Hepatocyte (in vitro differentiated cells): Measurements from ENCODE around the gene KERA. TPM values are rescaled to one million over a fixed set of nuclear protein-coding genes. Genes with fewer than 3 reads are reported as not detected.

Experiments
- DNase-seq: peaks from one replicate; pipeline ENCODE4 v3.0.0-alpha.2; 2016; ENCODE audit warnings: low spot score
- H2AFZ ChIP-seq: fragments of 200-600 bp; sonication (generic); 2 replicates; pipeline ENCODE4 v1.6.0; 2016; ENCODE audit warnings: antibody characterized with exemption, mild to moderate bottlenecking
- H3K27ac ChIP-seq: fragments of 200-600 bp; sonication (generic); 2 replicates; pipeline ENCODE4 v1.5.1; 2016; ENCODE audit warnings: mild to moderate bottlenecking
- H3K27me3 ChIP-seq: fragments of 200-600 bp; sonication (generic); 2 replicates; pipeline ENCODE4 v1.6.1; 2016
- H3K36me3 ChIP-seq: fragments of 200-600 bp; sonication (generic); replicated peaks from 2 replicates; pipeline ENCODE4 v1.5.1; 2016; ENCODE audit warnings: low read depth; ENCODE audit not compliant: insufficient read depth
- H3K4me1 ChIP-seq: fragments of 200-600 bp; sonication (generic); 2 replicates; pipeline ENCODE4 v1.5.1; 2016; ENCODE audit warnings: mild to moderate bottlenecking, moderate library complexity; ENCODE audit not compliant: insufficient read depth
- H3K4me2 ChIP-seq: fragments of 200-600 bp; sonication (generic); 2 replicates; pipeline ENCODE4 v1.6.0; 2016
- H3K4me3 ChIP-seq: fragments of 200-600 bp; sonication (generic); 2 replicates; pipeline ENCODE4 v1.5.1; 2016; ENCODE audit warnings: mild to moderate bottlenecking
- H3K79me2 ChIP-seq: fragments of 200-600 bp; sonication (generic); 2 replicates; pipeline ENCODE4 v1.6.0; 2017; ENCODE audit warnings: mild to moderate bottlenecking
- H3K9me2 ChIP-seq: fragments of 200-600 bp; sonication (generic); replicated peaks from 2 replicates; pipeline ENCODE4 v1.6.0; 2017; ENCODE audit warnings: mild to moderate bottlenecking; ENCODE audit not compliant: insufficient read depth
- H3K9me3 ChIP-seq: fragments of 200-600 bp; sonication (generic); 2 replicates; pipeline ENCODE4 v1.5.1; 2016; ENCODE audit warnings: low read depth, mild to moderate bottlenecking
- H4K20me1 ChIP-seq: fragments of 200-600 bp; sonication (generic); 2 replicates; pipeline ENCODE4 v1.6.0; 2016; ENCODE audit warnings: mild to moderate bottlenecking; ENCODE audit not compliant: insufficient read depth, poor library complexity, severe bottlenecking
- CTCF ChIP-seq: fragments of 200-600 bp; sonication (generic); IDR thresholded peaks from 2 replicates; pipeline ENCODE4 v1.5.1; 2016; ENCODE audit warnings: antibody characterized with exemption, mild to moderate bottlenecking; ENCODE audit not compliant: poor library complexity
- EZH2 ChIP-seq: fragments of 200-600 bp; sonication (generic); IDR thresholded peaks from 2 replicates; pipeline ENCODE4 v1.6.1; 2016; ENCODE audit warnings: antibody characterized with exemption, mild to moderate bottlenecking, borderline replicate concordance
- EZH2phosphoT487 ChIP-seq: fragments of 200-600 bp; sonication (generic); IDR thresholded peaks from one replicate; pipeline ENCODE4 v1.6.1; 2018; ENCODE audit warnings: antibody characterized with exemption, mild to moderate bottlenecking, low read depth, moderate library complexity; ENCODE audit not compliant: unreplicated experiment, severe bottlenecking
- WGBS: methylation state at CpG from one replicate; pipeline ENCODE4 v1.1.6; 2016; ENCODE audit warnings: low lambda C conversion rate; ENCODE audit errors: missing lambda C conversion rate; 5-methylcytosine and 5-hydroxymethylcytosine counted together
- polyA plus RNA-seq: library from polyadenylated mRNA; unstranded; fragments of >200 nt; fragmentation: Nextera tagmentation; extraction: Ambion mirVana; gene quantifications from 2 replicates; pipeline ENCODE4 v1.2.1, GENCODE V29; 2016
- total RNA-seq: library from RNA; depleted of rRNA; stranded (reverse); fragments of >200 nt; gene quantifications from 2 replicates; pipeline ENCODE4 v1.2.3, GENCODE V29; 2014

Gene KERA
- total and polyA plus RNA-seq, 2 experiments from 2014 or later, result 0.10 to 0.97 TPM

GRCh38 chr12:91064640-91065039 lies 6.8 kb upstream of the KERA start:
- TF ChIP-seq EZH2phosphoT487 (no peak), EZH2 (no peak), CTCF (no peak)
- Histone ChIP-seq H3K27ac (no peak overlapping the region), H2AFZ (no peak overlapping the region), H3K4me1 (no peaks in the 10 kb centered on the region), H3K27me3 (no peaks in the 10 kb centered on the region), H3K9me3 (no peaks in the 10 kb centered on the region), H4K20me1 (no peaks in the 10 kb centered on the region), H3K4me3 (no peak overlapping the region), H3K79me2 (no peaks in the 10 kb centered on the region), H3K36me3 (no peaks in the 10 kb centered on the region), H3K4me2 (no peak overlapping the region), H3K9me2 (no peaks in the 10 kb centered on the region)
- 87% methylated on average over 3 of the region's 3 CpGs for WGBS
- DNase-seq, result no peak

GRCh38 chr12:91061091-91061490 lies 3.3 kb upstream of the KERA start:
- Histone ChIP-seq H3K27ac (no peak overlapping the region), H3K79me2 (no peaks in the 10 kb centered on the region), H3K36me3 (no peaks in the 10 kb centered on the region), H2AFZ (no peak overlapping the region), H3K9me3 (no peaks in the 10 kb centered on the region), H3K4me3 (no peak overlapping the region), H4K20me1 (no peaks in the 10 kb centered on the region), H3K27me3 (no peaks in the 10 kb centered on the region), H3K4me2 (no peak overlapping the region), H3K4me1 (no peaks in the 10 kb centered on the region), H3K9me2 (no peaks in the 10 kb centered on the region)
- WGBS, result 100% methylated on average over 1 of the region's 1 CpG
- TF ChIP-seq EZH2phosphoT487, result no peak
- TF ChIP-seq EZH2, result no peak
- no peak for TF ChIP-seq CTCF
- DNase-seq, result no peak

- no peaks in the 10 kb centered on the region for H3K4me1 ChIP-seq
- no peak for DNase-seq
- no peaks in the 10 kb centered on the region for H3K9me2 ChIP-seq
- no peaks in the 10 kb centered on the region for H3K79me2 ChIP-seq
- H3K27ac ChIP-seq, result no peak overlapping the region
- H4K20me1 ChIP-seq, result no peaks in the 10 kb centered on the region
- H3K4me3 ChIP-seq, result no peak overlapping the region
- H3K36me3 ChIP-seq, result no peaks in the 10 kb centered on the region
- H3K27me3 ChIP-seq, result no peaks in the 10 kb centered on the region
- TF ChIP-seq CTCF, result no peak
- no peak for TF ChIP-seq EZH2phosphoT487
- TF ChIP-seq EZH2, result no peak
- H2AFZ ChIP-seq, result no peak overlapping the region
- no peaks in the 10 kb centered on the region for H3K9me3 ChIP-seq
- H3K4me2 ChIP-seq, result no peak overlapping the region
Measured at GRCh38 chr12:91059211-91059610, 1.4 kb upstream of the KERA start.

GRCh38 chr12:91058786-91059185 lies 962 bp upstream of the KERA start:
- WGBS, result 84% methylated on average over 1 of the region's 1 CpG
- Histone ChIP-seq H3K9me2 (no peaks in the 10 kb centered on the region), H3K4me1 (no peaks in the 10 kb centered on the region), H3K27ac (no peak overlapping the region), H2AFZ (no peak overlapping the region), H3K36me3 (no peaks in the 10 kb centered on the region), H3K4me2 (no peak overlapping the region), H3K79me2 (no peaks in the 10 kb centered on the region), H3K4me3 (no peak overlapping the region), H4K20me1 (no peaks in the 10 kb centered on the region), H3K27me3 (no peaks in the 10 kb centered on the region), H3K9me3 (no peaks in the 10 kb centered on the region)
- no peak for DNase-seq
- TF ChIP-seq CTCF (no peak), EZH2 (no peak), EZH2phosphoT487 (no peak)
